Omental fat pad (tissue), 4 donors: ENCODE data around the gene SPARC. TPM values are rescaled to one million over a fixed set of nuclear protein-coding genes. Genes with fewer than 3 reads are reported as not detected.

ENCODE experiments used
- ATAC-seq: fragments of 150-250 bp; one replicate; pipeline ENCODE4 v1.9.1; 2016; ENCODE audit warnings: mild to moderate bottlenecking, moderate library complexity; ENCODE audit not compliant: low FRiP score
- DNase-seq: peaks from one replicate; pipeline ENCODE4 v3.0.0-alpha.2; 2019; ENCODE audit warnings: low spot score
- CTCF ChIP-seq, 3 donors: fragments of 450-650 bp; IDR thresholded peaks; one replicate each; pipeline ENCODE4 v1.5.1; 2016 to 2017; ENCODE audit warnings: antibody characterized with exemption in 3 of 3, mild to moderate bottlenecking in 3 of 3, moderate library complexity in 2 of 3
- total RNA-seq, 4 donors: library from RNA; depleted of rRNA; stranded (reverse); fragments of >200 nt; gene quantifications; one replicate each; pipeline ENCODE4 v1.1.0, GENCODE V29; 2016

SPARC gene
- total RNA-seq, 4 donors from 2014 or later, result 579 to 1,303 (median 656) TPM

- DNase-seq (no peak), ATAC-seq (no peak)
- no peak for TF ChIP-seq CTCF (IDR thresholded peaks at IDR 0.05)
Measured at GRCh38 chr5:151633892-151634291, 52.8 kb downstream of the SPARC start.

GRCh38 chr5:151632941-151633340 lies 53.8 kb downstream of the SPARC start:
- no peak for TF ChIP-seq CTCF (IDR thresholded peaks at IDR 0.05)
- no peak for ATAC-seq
- no peak for DNase-seq

GRCh38 chr5:151632524-151632923 lies 54.2 kb downstream of the SPARC start:
- no peak for TF ChIP-seq CTCF (IDR thresholded peaks at IDR 0.05)
- ATAC-seq (no peak), DNase-seq (no peak)

GRCh38 chr5:151631941-151632340 lies 54.8 kb downstream of the SPARC start:
- no peak for DNase-seq
- TF ChIP-seq CTCF (IDR thresholded peaks at IDR 0.05), result no peak
- no peak for ATAC-seq

- ATAC-seq, result no peak
- no peak for TF ChIP-seq CTCF (IDR thresholded peaks at IDR 0.05)
- DNase-seq, result no peak
Measured at GRCh38 chr5:151630088-151630487, 56.6 kb downstream of the SPARC start.

- no peak for DNase-seq
- TF ChIP-seq CTCF (IDR thresholded peaks at IDR 0.05), result no peak
- no peak for ATAC-seq
Measured at GRCh38 chr5:151628112-151628823, 58.4 kb downstream of the SPARC start.

- DNase-seq, result no peak
- no peak for ATAC-seq
- TF ChIP-seq CTCF (IDR thresholded peaks at IDR 0.05), result no peak
Measured at GRCh38 chr5:151627650-151628049, 59.1 kb downstream of the SPARC start.
